Astrocyte of the cerebellum (primary cell): ENCODE data around the gene MAPRE2.

Source experiments
- DNase-seq: peaks from one replicate; pipeline ENCODE4 v3.0.0-alpha.2; 2011; ENCODE audit warnings: low read depth
- H3K4me3 ChIP-seq: 2 replicates; pipeline ENCODE4 v1.5.1; 2011; ENCODE audit warnings: mild to moderate bottlenecking, low read depth, low read length, moderate library complexity
- in situ Hi-C: cut with HindIII; loops from 2 replicates; pipeline ENCODE4 v1.10.0; 2017; ENCODE audit warnings: low sequenced_read_pairs
- TF ChIP-seq, protein P1 (sequence below): IDR thresholded peaks from 2 replicates; pipeline ENCODE4 v1.5.1; 2012; ENCODE audit warnings: low read length, low read depth, moderate library complexity, mild to moderate bottlenecking; ENCODE audit errors: missing control alignments

Gene MAPRE2

DNA sequence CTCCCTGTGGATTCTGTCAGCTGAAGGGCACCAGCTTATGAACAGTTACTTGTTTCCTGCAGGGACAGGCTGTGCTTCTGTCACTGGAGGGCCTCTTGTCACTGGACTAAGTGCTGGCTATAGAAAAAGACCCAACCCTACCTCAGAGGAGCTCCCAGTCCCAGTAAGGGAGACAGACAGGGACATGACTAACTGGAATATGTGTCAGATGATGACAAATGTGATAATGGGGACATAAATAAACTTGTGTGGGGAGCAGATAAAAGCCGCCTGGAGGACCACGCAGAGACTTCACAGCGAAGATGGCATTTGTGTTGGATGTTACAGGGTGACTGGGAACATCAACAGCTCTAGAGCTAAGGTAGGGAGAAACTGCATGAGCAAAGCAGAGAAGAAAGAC, 95.0 kb downstream of the MAPRE2 start:
- no peak overlapping the region for H3K4me3 ChIP-seq
- DNase-seq: no peak
- in situ Hi-C loops: no loop called here
- TF ChIP-seq, protein P1, sequence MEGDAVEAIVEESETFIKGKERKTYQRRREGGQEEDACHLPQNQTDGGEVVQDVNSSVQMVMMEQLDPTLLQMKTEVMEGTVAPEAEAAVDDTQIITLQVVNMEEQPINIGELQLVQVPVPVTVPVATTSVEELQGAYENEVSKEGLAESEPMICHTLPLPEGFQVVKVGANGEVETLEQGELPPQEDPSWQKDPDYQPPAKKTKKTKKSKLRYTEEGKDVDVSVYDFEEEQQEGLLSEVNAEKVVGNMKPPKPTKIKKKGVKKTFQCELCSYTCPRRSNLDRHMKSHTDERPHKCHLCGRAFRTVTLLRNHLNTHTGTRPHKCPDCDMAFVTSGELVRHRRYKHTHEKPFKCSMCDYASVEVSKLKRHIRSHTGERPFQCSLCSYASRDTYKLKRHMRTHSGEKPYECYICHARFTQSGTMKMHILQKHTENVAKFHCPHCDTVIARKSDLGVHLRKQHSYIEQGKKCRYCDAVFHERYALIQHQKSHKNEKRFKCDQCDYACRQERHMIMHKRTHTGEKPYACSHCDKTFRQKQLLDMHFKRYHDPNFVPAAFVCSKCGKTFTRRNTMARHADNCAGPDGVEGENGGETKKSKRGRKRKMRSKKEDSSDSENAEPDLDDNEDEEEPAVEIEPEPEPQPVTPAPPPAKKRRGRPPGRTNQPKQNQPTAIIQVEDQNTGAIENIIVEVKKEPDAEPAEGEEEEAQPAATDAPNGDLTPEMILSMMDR: no peak

DNA sequence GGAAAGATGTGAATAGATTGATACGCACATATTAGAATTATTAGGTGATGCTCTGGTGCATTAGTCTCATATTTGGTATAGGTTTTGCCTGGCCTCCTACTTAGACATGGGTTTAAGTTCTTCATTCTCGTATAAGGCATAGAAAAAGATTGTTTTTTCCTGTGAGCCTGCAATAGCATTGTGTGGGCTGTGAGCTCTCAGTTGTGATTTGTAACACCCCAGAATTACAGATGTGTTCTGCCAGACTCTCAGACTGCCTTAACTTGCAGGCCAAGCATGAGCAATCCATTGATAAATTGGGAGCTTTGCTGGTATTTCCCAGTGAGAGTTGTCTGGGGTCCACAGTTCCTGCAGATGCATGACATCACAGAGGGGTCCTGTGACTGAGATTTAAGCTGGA, 95.7 kb downstream of the MAPRE2 start:
- H3K4me3 ChIP-seq: no peak overlapping the region
- TF ChIP-seq, protein P1: no peak
- in situ Hi-C loops: no loop called here
- DNase-seq: no peak

DNA sequence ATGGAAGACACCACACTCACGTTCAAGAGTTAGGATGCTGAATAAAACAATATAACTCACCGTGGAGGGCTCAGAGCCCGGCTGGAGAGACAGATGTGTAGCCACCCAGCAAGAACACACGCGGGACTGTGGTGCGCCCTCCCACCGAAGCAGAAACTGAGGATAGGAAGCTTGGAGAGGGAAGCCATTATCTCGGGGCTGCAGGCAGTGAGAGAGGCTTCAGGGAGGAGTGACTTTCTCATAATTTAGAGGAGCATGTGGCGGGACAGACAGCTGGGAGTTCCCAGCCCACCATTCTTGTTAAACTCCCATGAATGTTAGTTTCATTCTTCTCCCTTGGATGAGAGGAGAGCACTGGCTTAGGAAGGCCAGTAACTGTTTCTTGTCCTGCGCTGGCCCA, 96.4 kb downstream of the MAPRE2 start:
- TF ChIP-seq, protein P1: no peak
- in situ Hi-C loops: no loop called here
- no peak for DNase-seq
- no peak overlapping the region for H3K4me3 ChIP-seq

DNA sequence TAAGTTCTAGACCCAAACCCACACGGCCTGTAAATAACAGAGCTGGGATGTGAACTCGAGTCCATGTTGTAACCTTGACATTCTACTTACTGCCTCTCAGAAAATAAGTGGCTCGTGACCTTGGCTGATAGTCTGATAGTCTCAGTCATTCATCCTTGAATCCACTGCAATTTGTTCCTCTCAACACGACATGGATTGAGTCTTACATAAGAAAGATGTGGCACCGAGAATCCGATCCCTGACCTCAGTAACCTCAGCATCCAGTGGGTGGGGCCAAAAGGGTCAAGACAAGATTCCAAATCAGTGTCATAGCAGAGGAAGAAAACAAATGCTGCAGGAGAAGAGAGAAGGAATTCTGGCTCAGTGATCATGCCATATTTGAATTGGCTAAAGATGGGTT, 97.6 kb downstream of the MAPRE2 start:
- DNase-seq: no peak
- no peak overlapping the region for H3K4me3 ChIP-seq
- in situ Hi-C loops: no loop called here
- TF ChIP-seq, protein P1: no peak

DNA sequence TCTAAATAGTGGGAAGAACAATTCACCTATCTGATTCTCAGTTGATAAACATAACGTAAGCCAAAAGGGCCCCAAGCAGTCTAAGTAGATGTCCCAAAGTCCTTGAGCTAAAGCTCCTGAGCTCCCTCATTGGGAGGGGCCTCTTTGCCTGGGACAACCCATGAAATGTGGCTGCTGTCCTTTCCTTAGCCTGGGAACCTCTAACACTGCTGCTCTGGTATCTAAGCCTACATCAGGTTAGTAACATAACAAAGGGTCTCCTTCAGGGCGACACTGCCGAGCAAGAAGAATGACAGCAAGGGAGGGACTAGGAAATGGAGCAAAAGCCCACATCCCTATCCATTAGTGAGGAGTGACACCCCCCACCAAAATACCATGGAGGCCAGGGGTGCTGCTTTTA, 98.3 kb downstream of the MAPRE2 start:
- TF ChIP-seq, protein P1: no peak
- H3K4me3 ChIP-seq: no peak overlapping the region
- no peak for DNase-seq
- in situ Hi-C loops: no loop called here

DNA sequence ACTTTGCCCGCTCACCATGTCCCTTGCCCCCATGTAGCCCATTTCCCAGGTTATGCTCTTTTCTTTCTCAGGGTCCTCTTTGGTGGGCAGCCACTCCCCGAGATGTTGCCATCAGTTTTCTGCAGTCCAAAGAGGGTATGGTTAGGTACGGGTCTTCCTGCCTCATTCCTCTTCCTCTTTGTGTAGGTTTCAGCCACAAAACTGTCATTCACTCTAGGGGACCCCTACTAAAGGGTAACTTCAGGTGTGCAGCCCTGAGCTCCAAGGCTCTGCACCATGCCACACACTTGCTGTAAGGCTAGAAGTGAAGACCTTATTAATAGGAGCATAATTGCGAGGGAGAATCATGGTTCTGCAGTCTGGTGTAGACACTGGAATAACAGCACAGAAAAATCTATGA, 99.9 kb downstream of the MAPRE2 start:
- H3K4me3 ChIP-seq: no peak overlapping the region

More for the DNA sequence above, 99.9 kb downstream of the MAPRE2 start:
- DNase-seq: no peak
- TF ChIP-seq, protein P1: no peak
- in situ Hi-C loops: no loop called here
